Fibroblast of skin of scalp (primary cell): ENCODE data around the gene CXorf65. TPM values are rescaled to one million over a fixed set of nuclear protein-coding genes. Genes with fewer than 3 reads are reported as not detected.

ENCODE experiments used
- DNase-seq: peaks from one replicate; pipeline ENCODE4 v3.0.0-alpha.2; 2013
- polyA plus RNA-seq, 2 experiments: library from polyadenylated mRNA; unstranded; fragments of 120-200 nt; gene quantifications; one replicate each; pipeline ENCODE4 v1.2.1, GENCODE V29; 2013; ENCODE audit not compliant: insufficient read length in 2 of 2

The CXorf65 gene
- not detected for polyA plus RNA-seq (2013, experiment 1 of 2; ENCODE audit: insufficient read length)
- not detected for polyA plus RNA-seq (2013, experiment 2 of 2; ENCODE audit: insufficient read length)

- DNase-seq: no peak
These were observed at the start of gene CXorf65 for GRCh38 chrX:71106427-71106826. Gene CXorf65 (minus strand): TSS chrX:71106740. CDS start chrX:71106556, 184 bp downstream.

- no peak for DNase-seq
These were observed 48.1 kb upstream of the CXorf65 start for GRCh38 chrX:71154641-71155040.

- DNase-seq: no peak
These were observed 47.7 kb upstream of the CXorf65 start for GRCh38 chrX:71154196-71154595.

GRCh38 chrX:71151366-71151765, 44.8 kb upstream of the CXorf65 start:
- DNase-seq: no peak

- DNase-seq: no peak
These were observed 41.7 kb upstream of the CXorf65 start for GRCh38 chrX:71148278-71148663.

- no peak for DNase-seq
These were observed 41.1 kb upstream of the CXorf65 start for GRCh38 chrX:71147496-71148277.

- no peak for DNase-seq
These were observed 38.1 kb upstream of the CXorf65 start, which contains the start of gene NLGN3 for GRCh38 chrX:71144651-71145050. Gene NLGN3 (plus strand): TSS chrX:71144841. CDS start chrX:71147750, 2,909 bp downstream.

- no peak for DNase-seq
These were observed 37.0 kb upstream of the CXorf65 start for GRCh38 chrX:71143508-71143907.

- DNase-seq: no peak
These were observed 33.9 kb upstream of the CXorf65 start for GRCh38 chrX:71140440-71140839.

GRCh38 chrX:71131510-71131909, 25.0 kb upstream of the CXorf65 start:
- no peak for DNase-seq

- DNase-seq: peak; percentile 50
These were observed 22.6 kb upstream of the CXorf65 start for GRCh38 chrX:71128915-71129765.

GRCh38 chrX:71128166-71128833, 21.8 kb upstream of the CXorf65 start:
- no peak for DNase-seq

GRCh38 chrX:71118985-71119535, 12.5 kb upstream of the CXorf65 start:
- DNase-seq: no peak

GRCh38 chrX:71118032-71118984, 11.8 kb upstream of the CXorf65 start, which contains the start of gene MED12:
Gene MED12 (plus strand): TSS chrX:71118596. CDS start chrX:71118755, 159 bp downstream.
- peak; percentile 84 for DNase-seq

- DNase-seq: no peak
These were observed 10.8 kb upstream of the CXorf65 start for GRCh38 chrX:71117358-71117757.

GRCh38 chrX:71111921-71112431, 5.4 kb upstream of the CXorf65 start:
- DNase-seq: no peak

- DNase-seq: no peak
These were observed 4.8 kb upstream of the CXorf65 start, which contains the start of gene IL2RG for GRCh38 chrX:71111141-71111843. Gene IL2RG (minus strand): TSS chrX:71111577. CDS start chrX:71111539, 38 bp downstream.

GRCh38 chrX:71109051-71109450, 2.5 kb upstream of the CXorf65 start:
- DNase-seq: no peak

- DNase-seq: no peak
These were observed 1.3 kb upstream of the CXorf65 start for GRCh38 chrX:71107762-71108360.

GRCh38 chrX:71107245-71107644, 705 bp upstream of the CXorf65 start:
- no peak for DNase-seq
